Tongue (tissue), 2 donors: ENCODE data around the gene GATAD2B. TPM values are rescaled to one million over a fixed set of nuclear protein-coding genes. Genes with fewer than 3 reads are reported as not detected.

Experiments used
- DNase-seq: peaks from one replicate; pipeline ENCODE4 v3.0.0-alpha.2; 2015
- total RNA-seq: library from RNA; depleted of rRNA; stranded (reverse); fragments of >200 nt; gene quantifications from one replicate; pipeline ENCODE4 v1.2.3, GENCODE V29; 2014

The GATAD2B gene
- total RNA-seq, 1 donor from 2014 or later: 11.2 TPM

- DNase-seq: no peak
These were observed 89.6 kb downstream of the GATAD2B start for GRCh38 chr1:153833171-153833570.

GRCh38 chr1:153832293-153832692 lies 90.5 kb downstream of the GATAD2B start:
- no peak for DNase-seq

- DNase-seq: no peak
These were observed 91.7 kb downstream of the GATAD2B start for GRCh38 chr1:153831026-153831425.

- no peak for DNase-seq
These were observed 95.4 kb downstream of the GATAD2B start for GRCh38 chr1:153827168-153827964.

DNA sequence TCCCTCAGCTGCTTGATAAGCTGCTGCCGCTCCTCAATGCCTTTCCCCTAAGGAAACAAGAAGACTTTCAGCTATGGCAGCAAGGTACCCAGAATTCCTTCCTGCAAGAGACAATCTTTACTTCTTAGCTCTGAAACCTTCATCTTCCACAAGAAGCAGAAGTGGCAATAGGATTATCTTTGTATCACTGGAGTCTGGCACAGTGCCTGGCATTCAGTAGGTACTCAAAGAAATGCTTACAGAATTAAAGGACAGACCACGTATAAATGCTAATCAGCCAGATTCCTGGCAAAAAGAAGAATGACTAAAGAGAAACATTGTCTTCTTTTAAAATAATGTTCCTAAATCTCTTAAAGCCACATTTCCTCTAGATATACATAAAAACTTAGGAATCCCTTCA lies 103.9 kb downstream of the GATAD2B start:
- DNase-seq: no peak

DNA sequence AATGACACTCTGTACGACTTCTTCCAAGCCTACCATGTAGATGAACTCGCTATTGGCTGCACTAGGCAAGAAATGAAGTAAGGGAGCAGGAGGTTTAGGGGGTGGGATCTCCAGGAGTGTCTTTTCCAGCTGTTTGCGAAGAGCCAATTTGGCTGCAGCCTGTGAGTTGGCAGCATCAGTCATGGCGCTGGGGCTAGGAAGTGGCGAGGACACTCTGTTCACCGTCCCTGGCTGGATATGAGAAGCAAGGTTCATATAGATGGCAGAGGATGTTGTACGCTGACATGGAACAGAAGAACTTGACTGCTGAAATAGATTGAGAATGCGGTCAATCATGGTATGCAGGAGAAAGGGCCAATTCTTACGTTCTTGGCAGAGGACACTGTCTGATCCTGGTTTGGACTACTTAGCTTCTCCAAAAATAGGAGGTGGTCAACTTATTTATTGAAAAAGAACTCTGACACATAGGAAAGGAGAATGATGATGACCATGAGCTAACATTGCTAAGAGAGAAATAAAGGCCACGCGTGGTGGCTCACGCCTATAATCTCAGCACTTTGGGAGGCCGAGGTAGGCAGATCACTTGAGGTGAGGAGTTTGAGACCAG lies 106.4 kb downstream of the GATAD2B start:
- DNase-seq: no peak

GRCh38 chr1:153805886-153806719 lies 116.7 kb downstream of the GATAD2B start:
- DNase-seq: no peak

- DNase-seq: peak; percentile 40
These were observed 117.6 kb downstream of the GATAD2B start for GRCh38 chr1:153805042-153805745.

- no peak for DNase-seq
These were observed 118.7 kb downstream of the GATAD2B start for GRCh38 chr1:153804112-153804511.

GRCh38 chr1:153803470-153804056 lies 119.2 kb downstream of the GATAD2B start:
- peak; percentile 17 for DNase-seq

GRCh38 chr1:153801786-153802697 lies 120.7 kb downstream of the GATAD2B start:
- DNase-seq: no peak

- no peak for DNase-seq
These were observed 121.6 kb downstream of the GATAD2B start for GRCh38 chr1:153801028-153801625.

- no peak for DNase-seq
These were observed 122.3 kb downstream of the GATAD2B start for GRCh38 chr1:153800516-153800915.

- DNase-seq: no peak
These were observed 123.0 kb downstream of the GATAD2B start for GRCh38 chr1:153799566-153800465.

- no peak for DNase-seq
These were observed 123.8 kb downstream of the GATAD2B start for GRCh38 chr1:153799016-153799415.

GRCh38 chr1:153798468-153798780 lies 124.3 kb downstream of the GATAD2B start:
- no peak for DNase-seq

GRCh38 chr1:153796786-153797659 lies 125.7 kb downstream of the GATAD2B start:
- peak; percentile 87 for DNase-seq
